Measurements from ENCODE around the gene TADA3.

GRCh38 chr3:9779075-9779593 is 13.1 kb downstream of the TADA3 start:
- TF ChIP-seq CTCF (conservative IDR thresholded peaks at IDR 0.05 in 1 of 2, IDR thresholded peaks at IDR 0.05 in 1 of 2; ENCODE audit: extremely low read depth in 1 of 2, insufficient read depth in 1 of 2, low read depth in 1 of 2, low read length in 2 of 2) = no peak
- TF ChIP-seq EZH2 (IDR thresholded peaks at IDR 0.05; ENCODE audit: borderline replicate concordance, low read length) = no peak
